ENCODE results near the gene ENTPD1.
A peak's percentile ranks its signal among the peaks of the same experiment; 100 is the strongest.
"Not testable (repeated sequence)": the region's sequence is repeated elsewhere in the genome, so short reads cannot be mapped to it uniquely, and the experiment has no call there.

ENTPD1 gene

GRCh38 chr10:95872158-95872711 is 116.3 kb downstream of the ENTPD1 start:
- H3K4me3 ChIP-seq (ENCODE audit: low read length), result no peak overlapping the region
- H3K27me3 ChIP-seq (ENCODE audit: control insufficient read depth, insufficient read depth, low read length), result no peaks in the 10 kb centered on the region
- H3K4me1 ChIP-seq (ENCODE audit: control insufficient read depth, insufficient read depth, low read length), result no peaks in the 10 kb centered on the region
- no peak overlapping the region for H3K9ac ChIP-seq (ENCODE audit: low read length)
- H3K36me3 ChIP-seq (ENCODE audit: control insufficient read depth, insufficient read depth, low read length), result peaks cover 3% of the 10 kb centered on the region
- H3K27ac ChIP-seq (ENCODE audit: low read depth, low read length), result no peak overlapping the region

- H3K4me3 ChIP-seq (ENCODE audit: low read length), result no peak overlapping the region
- no peak overlapping the region for H3K9ac ChIP-seq (ENCODE audit: low read length)
- no peaks in the 10 kb centered on the region for H3K4me1 ChIP-seq (ENCODE audit: control insufficient read depth, insufficient read depth, low read length)
- H3K27me3 ChIP-seq (ENCODE audit: control insufficient read depth, insufficient read depth, low read length), result no peaks in the 10 kb centered on the region
- no peak overlapping the region for H3K27ac ChIP-seq (ENCODE audit: low read depth, low read length)
- peaks cover 3% of the 10 kb centered on the region for H3K36me3 ChIP-seq (ENCODE audit: control insufficient read depth, insufficient read depth, low read length)
Measured at GRCh38 chr10:95873139-95873538, 117.2 kb downstream of the ENTPD1 start.

GRCh38 chr10:95873651-95874050 is 117.7 kb downstream of the ENTPD1 start:
- Histone ChIP-seq H3K4me1 (ENCODE audit: control insufficient read depth, insufficient read depth, low read length) (no peaks in the 10 kb centered on the region), H3K9ac (ENCODE audit: low read length) (no peak overlapping the region), H3K4me3 (ENCODE audit: low read length) (no peak overlapping the region), H3K27me3 (ENCODE audit: control insufficient read depth, insufficient read depth, low read length) (no peaks in the 10 kb centered on the region), H3K27ac (ENCODE audit: low read depth, low read length) (no peak overlapping the region), H3K36me3 (ENCODE audit: control insufficient read depth, insufficient read depth, low read length) (peaks cover 3% of the 10 kb centered on the region)

GRCh38 chr10:95874783-95875182 is 118.8 kb downstream of the ENTPD1 start:
- H3K36me3 ChIP-seq (ENCODE audit: control insufficient read depth, insufficient read depth, low read length), result not testable (repeated sequence)

GRCh38 chr10:95876756-95877155 is 120.8 kb downstream of the ENTPD1 start:
- H3K27ac ChIP-seq (ENCODE audit: low read depth, low read length), result no peak overlapping the region
- H3K4me3 ChIP-seq (ENCODE audit: low read length), result no peak overlapping the region
- H3K4me1 ChIP-seq (ENCODE audit: control insufficient read depth, insufficient read depth, low read length), result no peaks in the 10 kb centered on the region
- no peak overlapping the region for H3K9ac ChIP-seq (ENCODE audit: low read length)
- H3K36me3 ChIP-seq (ENCODE audit: control insufficient read depth, insufficient read depth, low read length), result peaks cover 3% of the 10 kb centered on the region
- no peaks in the 10 kb centered on the region for H3K27me3 ChIP-seq (ENCODE audit: control insufficient read depth, insufficient read depth, low read length)

More at GRCh38 chr10:95874783-95875182, 118.8 kb downstream of the ENTPD1 start:
- not testable (repeated sequence) for H3K27me3 ChIP-seq (ENCODE audit: control insufficient read depth, insufficient read depth, low read length); H3K4me1 ChIP-seq (ENCODE audit: control insufficient read depth, insufficient read depth, low read length); H3K27ac ChIP-seq (ENCODE audit: low read depth, low read length); H3K4me3 ChIP-seq (ENCODE audit: low read length); H3K9ac ChIP-seq (ENCODE audit: low read length)

- H3K27me3 ChIP-seq (ENCODE audit: control insufficient read depth, insufficient read depth, low read length), result no peaks in the 10 kb centered on the region
- H3K27ac ChIP-seq (ENCODE audit: low read depth, low read length), result no peak overlapping the region
- H3K4me1 ChIP-seq (ENCODE audit: control insufficient read depth, insufficient read depth, low read length), result no peaks in the 10 kb centered on the region
- no peak overlapping the region for H3K4me3 ChIP-seq (ENCODE audit: low read length)
- no peak overlapping the region for H3K9ac ChIP-seq (ENCODE audit: low read length)
- peaks cover 3% of the 10 kb centered on the region for H3K36me3 ChIP-seq (ENCODE audit: control insufficient read depth, insufficient read depth, low read length)
Measured at GRCh38 chr10:95877881-95878280, 121.9 kb downstream of the ENTPD1 start.

GRCh38 chr10:95880704-95881103 is 124.7 kb downstream of the ENTPD1 start:
- H3K9ac ChIP-seq (ENCODE audit: low read length), result no peak overlapping the region
- H3K36me3 ChIP-seq (ENCODE audit: control insufficient read depth, insufficient read depth, low read length), result peaks cover 3% of the 10 kb centered on the region
- H3K27ac ChIP-seq (ENCODE audit: low read depth, low read length), result peak overlapping the region; percentile 59
- H3K27me3 ChIP-seq (ENCODE audit: control insufficient read depth, insufficient read depth, low read length), result no peaks in the 10 kb centered on the region
- no peaks in the 10 kb centered on the region for H3K4me1 ChIP-seq (ENCODE audit: control insufficient read depth, insufficient read depth, low read length)
- H3K4me3 ChIP-seq (ENCODE audit: low read length), result no peak overlapping the region

- Histone ChIP-seq H3K4me3 (ENCODE audit: low read length) (no peak overlapping the region), H3K27ac (ENCODE audit: low read depth, low read length) (peak overlapping the region; percentile 59), H3K9ac (ENCODE audit: low read length) (no peak overlapping the region), H3K36me3 (ENCODE audit: control insufficient read depth, insufficient read depth, low read length) (peaks cover 3% of the 10 kb centered on the region), H3K27me3 (ENCODE audit: control insufficient read depth, insufficient read depth, low read length) (no peaks in the 10 kb centered on the region), H3K4me1 (ENCODE audit: control insufficient read depth, insufficient read depth, low read length) (no peaks in the 10 kb centered on the region)
Measured at GRCh38 chr10:95881316-95881715, 125.4 kb downstream of the ENTPD1 start.

GRCh38 chr10:95889830-95890229 is 133.9 kb downstream of the ENTPD1 start:
- no peaks in the 10 kb centered on the region for H3K4me1 ChIP-seq (ENCODE audit: control insufficient read depth, insufficient read depth, low read length)
- H3K27me3 ChIP-seq (ENCODE audit: control insufficient read depth, insufficient read depth, low read length), result no peaks in the 10 kb centered on the region
- H3K27ac ChIP-seq (ENCODE audit: low read depth, low read length), result no peak overlapping the region
- no peak overlapping the region for H3K9ac ChIP-seq (ENCODE audit: low read length)
- H3K4me3 ChIP-seq (ENCODE audit: low read length), result no peak overlapping the region
- H3K36me3 ChIP-seq (ENCODE audit: control insufficient read depth, insufficient read depth, low read length), result no peaks in the 10 kb centered on the region

- Histone ChIP-seq H3K27me3 (ENCODE audit: control insufficient read depth, insufficient read depth, low read length) (no peaks in the 10 kb centered on the region), H3K9ac (ENCODE audit: low read length) (no peak overlapping the region), H3K36me3 (ENCODE audit: control insufficient read depth, insufficient read depth, low read length) (no peaks in the 10 kb centered on the region), H3K4me1 (ENCODE audit: control insufficient read depth, insufficient read depth, low read length) (no peaks in the 10 kb centered on the region), H3K27ac (ENCODE audit: low read depth, low read length) (no peak overlapping the region), H3K4me3 (ENCODE audit: low read length) (no peak overlapping the region)
Measured at GRCh38 chr10:95896071-95896850, 140.3 kb downstream of the ENTPD1 start.

- not testable (repeated sequence) for H3K9ac ChIP-seq (ENCODE audit: low read length); H3K27ac ChIP-seq (ENCODE audit: low read depth, low read length); H3K4me1 ChIP-seq (ENCODE audit: control insufficient read depth, insufficient read depth, low read length); H3K27me3 ChIP-seq (ENCODE audit: control insufficient read depth, insufficient read depth, low read length); H3K4me3 ChIP-seq (ENCODE audit: low read length); H3K36me3 ChIP-seq (ENCODE audit: control insufficient read depth, insufficient read depth, low read length)
Measured at GRCh38 chr10:95905897-95906580, 150.1 kb downstream of the ENTPD1 start.

- Histone ChIP-seq H3K27ac (ENCODE audit: low read depth, low read length) (peak overlapping the region; percentile 87), H3K36me3 (ENCODE audit: control insufficient read depth, insufficient read depth, low read length) (no peaks in the 10 kb centered on the region), H3K4me3 (ENCODE audit: low read length) (peak overlapping the region; percentile 93), H3K27me3 (ENCODE audit: control insufficient read depth, insufficient read depth, low read length) (no peaks in the 10 kb centered on the region), H3K4me1 (ENCODE audit: control insufficient read depth, insufficient read depth, low read length) (no peaks in the 10 kb centered on the region), H3K9ac (ENCODE audit: low read length) (peak overlapping the region; percentile 10)
Measured at GRCh38 chr10:95906677-95907455, 150.9 kb downstream of the ENTPD1 start.

All from rectal smooth muscle tissue (tissue), 1 donor.